NCI-H524 (cell line): ENCODE data around the gene RANBP3.
"Not testable (repeated sequence)": the region's sequence is repeated elsewhere in the genome, so short reads cannot be mapped to it uniquely, and the experiment has no call there.

ENCODE experiments used
- DNase-seq, 2 experiments: peaks; one replicate each; lab custom pipeline; 2025; lab: John Stamatoyannopoulos, UW

The RANBP3 gene

GRCh38 chr19:6007866-6008265 is 29.9 kb upstream of the RANBP3 start:
- DNase-seq: no peak

GRCh38 chr19:6006896-6007295 is 29.0 kb upstream of the RANBP3 start:
- no peak for DNase-seq

DNA sequence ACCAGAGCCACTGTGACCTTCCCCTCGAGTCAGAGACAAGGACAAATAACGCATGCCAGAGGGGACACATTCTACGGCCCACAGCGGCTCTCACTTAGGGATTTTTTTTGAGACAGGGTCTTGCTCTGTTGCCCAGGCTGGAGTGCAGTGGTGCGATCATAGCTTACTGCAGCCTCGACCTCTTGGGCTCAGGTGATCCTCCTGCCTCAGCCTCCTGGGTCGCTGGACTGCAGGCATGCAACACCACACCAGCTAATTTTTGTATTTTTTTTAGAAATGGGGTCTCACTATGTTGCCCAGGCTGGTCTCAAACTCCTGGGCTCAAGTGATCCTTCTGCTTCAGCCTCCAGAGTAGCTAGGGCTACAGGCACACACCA is 28.1 kb upstream of the RANBP3 start:
- not testable (repeated sequence) for DNase-seq

GRCh38 chr19:6005321-6006069 is 27.6 kb upstream of the RANBP3 start:
- DNase-seq: no peak

DNA sequence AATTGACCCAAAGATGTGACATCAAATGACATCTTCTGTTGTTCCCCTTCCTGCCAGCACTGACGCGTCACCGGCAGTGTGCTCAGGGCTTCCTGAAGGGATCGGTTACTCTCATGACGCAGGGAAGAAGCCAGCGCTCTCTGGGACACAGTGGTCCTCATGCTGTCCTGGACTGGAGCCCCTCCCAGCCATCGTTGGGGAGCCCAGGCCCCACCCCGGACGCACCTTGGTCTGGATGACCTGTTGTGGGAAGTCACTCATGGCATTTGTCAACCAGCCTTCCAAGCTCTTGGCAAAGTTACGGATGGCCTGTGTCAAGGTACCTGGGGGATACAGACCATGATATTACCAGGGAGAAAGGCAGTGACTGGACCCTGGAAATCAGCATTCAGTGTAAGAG is 26.0 kb upstream of the RANBP3 start:
- no peak for DNase-seq

- DNase-seq: no peak
Observed at GRCh38 chr19:6002591-6002990, 24.7 kb upstream of the RANBP3 start.

DNA sequence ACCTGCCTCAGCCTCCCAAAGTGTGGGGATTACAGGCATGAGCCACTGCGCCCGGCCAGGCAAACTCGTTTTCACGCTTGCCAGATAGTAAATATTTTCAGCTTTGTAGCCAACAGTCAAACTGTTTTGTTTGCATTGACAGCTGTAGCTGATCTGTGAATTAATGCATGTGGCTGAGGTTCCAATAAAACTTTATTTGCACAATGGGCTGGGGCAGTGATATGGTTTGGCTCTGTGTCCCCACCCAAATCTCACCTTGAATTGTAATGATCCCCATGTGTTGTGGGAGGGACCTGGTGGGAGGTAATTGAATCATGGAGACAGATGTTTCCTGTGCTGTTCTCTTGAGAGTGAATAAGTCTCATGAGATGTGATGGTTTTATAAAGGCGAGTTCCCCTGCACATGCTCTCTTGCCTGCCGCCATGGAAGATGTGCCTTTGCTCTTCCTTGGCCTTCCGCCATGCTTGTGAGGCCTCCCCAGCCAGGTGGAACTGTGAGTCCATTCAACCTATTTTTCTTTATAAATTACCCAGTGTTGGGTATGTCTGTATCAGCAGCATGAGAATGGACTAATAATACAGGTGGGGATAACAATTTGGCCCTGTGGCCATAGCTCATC is 22.4 kb upstream of the RANBP3 start:
- DNase-seq: no peak

DNA sequence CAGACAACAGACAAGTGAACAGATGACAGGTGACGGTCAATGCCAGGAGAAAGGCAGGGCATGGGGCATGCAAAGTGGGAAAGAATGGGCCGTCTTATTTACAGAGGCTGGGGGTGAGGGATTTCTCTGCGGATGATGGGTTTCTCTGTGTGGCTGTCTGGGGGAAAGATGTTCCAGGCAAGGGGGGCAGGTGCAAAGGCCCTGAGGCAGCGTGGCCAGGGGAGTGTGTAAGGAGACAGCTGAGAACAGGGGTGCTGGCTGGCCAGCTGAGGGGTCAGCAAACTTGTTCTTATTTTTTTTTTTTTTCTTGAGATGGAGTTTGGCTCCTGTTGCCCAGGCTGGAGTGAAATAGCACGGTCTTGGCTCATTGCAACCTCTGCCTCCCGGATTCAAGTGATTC is 21.8 kb upstream of the RANBP3 start:
- DNase-seq: no peak

GRCh38 chr19:5997371-5997770 is 19.4 kb upstream of the RANBP3 start:
- no peak for DNase-seq

DNA sequence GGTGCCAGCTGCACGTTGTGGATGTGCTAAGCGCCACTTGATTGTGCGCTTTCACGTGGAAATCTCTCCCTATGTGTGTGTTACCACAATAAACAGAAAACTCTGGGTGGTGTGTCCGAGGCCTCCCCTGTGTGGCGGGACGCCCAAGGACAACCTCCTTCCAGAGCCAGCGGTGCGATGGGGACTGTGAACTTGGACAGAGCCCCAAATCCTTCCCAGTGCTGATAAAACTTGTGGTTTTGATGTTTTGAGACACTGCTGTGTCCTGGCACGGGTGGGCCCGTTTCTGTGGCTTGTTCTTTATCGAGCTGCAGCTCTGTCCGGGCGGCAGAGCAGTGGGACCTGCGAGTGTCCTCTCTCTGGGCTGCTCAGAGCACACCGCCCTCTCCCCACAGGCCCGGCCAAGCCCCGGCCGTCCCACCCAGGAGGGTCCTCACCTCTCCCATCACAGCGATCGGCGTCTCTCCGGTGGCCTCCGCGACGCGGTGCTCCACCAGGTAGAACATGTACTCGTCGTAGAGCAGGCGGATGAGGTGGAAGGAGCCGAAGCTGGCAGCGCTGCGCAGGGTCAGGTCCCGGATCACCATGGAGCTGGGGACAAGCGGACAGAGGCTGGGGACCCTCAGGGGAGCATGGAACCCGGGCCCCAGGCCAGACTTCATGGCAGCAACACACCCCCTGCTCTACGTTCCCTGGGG is 18.8 kb upstream of the RANBP3 start:
- DNase-seq: no peak

- no peak for DNase-seq
Observed at GRCh38 chr19:5996102-5996501, 18.2 kb upstream of the RANBP3 start.

DNA sequence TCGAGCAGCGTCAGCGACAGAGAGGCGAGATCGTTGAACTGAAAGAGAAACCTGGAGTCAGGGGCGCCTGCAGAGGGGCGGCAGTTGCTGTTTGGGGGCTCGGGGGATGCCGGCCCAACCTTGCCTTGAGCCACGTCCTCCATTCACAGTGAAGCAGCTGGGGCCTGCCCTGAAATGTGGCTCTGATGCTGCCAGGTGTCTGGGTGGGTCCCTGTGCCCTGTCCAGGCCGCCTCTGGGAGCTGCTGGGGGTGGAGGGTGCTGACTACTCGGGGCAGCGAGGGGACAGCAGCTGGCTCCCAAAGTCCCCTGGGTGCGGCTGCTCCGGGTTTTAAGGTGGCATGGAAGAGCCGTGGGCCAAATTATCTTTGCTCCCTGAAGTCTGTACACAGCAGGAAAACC is 17.7 kb upstream of the RANBP3 start:
- no peak for DNase-seq

DNA sequence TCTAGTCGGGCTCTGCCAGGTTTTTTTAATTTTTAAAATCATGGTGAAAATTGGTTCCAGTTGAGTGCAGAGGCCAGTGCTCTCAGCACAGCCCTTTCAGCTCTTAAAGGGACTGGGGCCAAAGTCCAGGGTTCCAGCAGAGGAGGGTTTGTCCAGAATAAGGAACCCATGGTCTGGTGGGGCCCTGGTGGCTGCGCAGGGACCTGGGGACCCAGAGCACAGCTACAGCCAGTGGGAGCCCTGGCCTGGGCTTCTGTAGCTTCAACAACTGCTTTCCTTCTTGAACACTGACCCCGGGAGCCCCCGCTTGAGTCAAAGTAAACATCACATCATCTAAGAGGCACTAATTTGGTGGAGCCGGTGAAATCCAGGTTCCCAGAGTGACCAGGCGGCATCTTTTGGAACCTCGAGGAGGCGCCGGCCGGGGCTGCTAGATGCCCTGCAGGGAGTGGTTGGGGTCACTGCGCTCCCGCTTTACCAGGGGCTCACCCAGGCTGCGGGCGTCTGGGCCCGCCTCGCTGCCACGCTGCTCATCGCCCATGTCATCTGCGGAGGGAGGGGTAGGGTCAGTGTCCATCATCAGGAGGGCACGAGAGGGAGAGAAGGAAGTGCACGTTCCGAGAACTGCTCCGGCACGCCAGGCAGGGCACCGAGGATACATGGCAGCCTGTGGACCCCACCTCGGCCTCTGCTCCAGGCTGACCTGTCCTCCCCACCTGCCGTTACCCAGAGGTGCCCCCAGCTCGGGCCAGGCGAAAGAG is 16.6 kb upstream of the RANBP3 start:
- no peak for DNase-seq

GRCh38 chr19:5993648-5994358 is 15.9 kb upstream of the RANBP3 start:
- no peak for DNase-seq

- no peak for DNase-seq
Observed at GRCh38 chr19:5993201-5993600, 15.3 kb upstream of the RANBP3 start.

- no peak for DNase-seq
Observed at GRCh38 chr19:5992756-5993155, 14.8 kb upstream of the RANBP3 start.

DNA sequence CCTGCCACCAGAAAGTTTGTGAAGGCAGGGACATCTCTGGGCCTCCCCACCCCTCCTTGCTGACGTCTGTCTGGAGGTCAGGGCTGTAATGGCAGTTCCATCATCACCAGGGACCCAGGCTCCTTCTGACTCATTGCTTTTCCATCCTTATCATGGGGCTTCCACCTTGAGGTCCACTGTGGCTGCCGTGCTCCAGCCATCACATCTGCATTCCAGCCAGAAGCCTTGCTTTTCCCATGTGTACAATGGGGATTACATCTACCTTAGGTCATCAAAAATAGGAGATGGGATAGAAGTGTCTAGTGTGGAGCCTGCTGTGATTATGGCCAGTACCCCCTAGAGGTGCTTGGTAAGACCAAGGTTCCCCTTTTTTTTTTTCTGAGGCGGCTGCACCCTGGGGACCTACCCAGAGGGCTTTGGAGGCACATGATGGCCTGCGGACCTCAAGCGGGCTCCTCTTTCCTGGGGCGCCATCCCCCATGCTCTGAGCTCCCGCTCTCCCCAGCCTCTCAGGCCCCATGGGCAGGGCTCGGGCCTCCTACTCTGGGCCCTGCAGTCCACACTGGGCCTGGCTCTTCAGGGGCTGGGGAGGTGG is 13.4 kb upstream of the RANBP3 start:
- DNase-seq: no peak

DNA sequence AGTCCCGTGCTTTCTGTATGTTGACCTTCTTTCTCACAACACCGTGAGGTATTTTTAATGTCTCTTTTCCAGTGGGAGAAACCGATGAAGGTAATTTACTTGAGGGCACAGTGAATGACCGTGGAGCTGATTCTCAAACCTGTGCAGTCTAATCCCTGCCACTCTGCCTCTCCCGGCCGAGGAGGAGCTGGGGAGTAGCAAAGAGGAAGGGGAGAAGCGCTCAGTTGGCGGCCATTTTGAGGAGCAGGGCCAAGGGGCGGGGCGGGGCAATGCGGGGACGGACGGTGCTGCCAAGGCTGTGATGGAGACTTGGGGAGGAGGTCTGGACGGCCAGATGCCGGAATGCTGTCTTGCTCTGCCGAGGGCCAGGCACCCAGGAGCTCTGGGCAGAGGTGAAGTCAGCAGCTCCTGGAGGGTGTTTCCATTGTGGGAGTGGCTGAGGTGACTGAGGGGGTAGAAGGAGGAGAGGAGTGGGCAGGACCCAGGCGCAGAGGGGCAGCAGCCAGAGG is 12.4 kb upstream of the RANBP3 start:
- no peak for DNase-seq

- no peak for DNase-seq
Observed at GRCh38 chr19:5989388-5990074, 11.6 kb upstream of the RANBP3 start.

DNA sequence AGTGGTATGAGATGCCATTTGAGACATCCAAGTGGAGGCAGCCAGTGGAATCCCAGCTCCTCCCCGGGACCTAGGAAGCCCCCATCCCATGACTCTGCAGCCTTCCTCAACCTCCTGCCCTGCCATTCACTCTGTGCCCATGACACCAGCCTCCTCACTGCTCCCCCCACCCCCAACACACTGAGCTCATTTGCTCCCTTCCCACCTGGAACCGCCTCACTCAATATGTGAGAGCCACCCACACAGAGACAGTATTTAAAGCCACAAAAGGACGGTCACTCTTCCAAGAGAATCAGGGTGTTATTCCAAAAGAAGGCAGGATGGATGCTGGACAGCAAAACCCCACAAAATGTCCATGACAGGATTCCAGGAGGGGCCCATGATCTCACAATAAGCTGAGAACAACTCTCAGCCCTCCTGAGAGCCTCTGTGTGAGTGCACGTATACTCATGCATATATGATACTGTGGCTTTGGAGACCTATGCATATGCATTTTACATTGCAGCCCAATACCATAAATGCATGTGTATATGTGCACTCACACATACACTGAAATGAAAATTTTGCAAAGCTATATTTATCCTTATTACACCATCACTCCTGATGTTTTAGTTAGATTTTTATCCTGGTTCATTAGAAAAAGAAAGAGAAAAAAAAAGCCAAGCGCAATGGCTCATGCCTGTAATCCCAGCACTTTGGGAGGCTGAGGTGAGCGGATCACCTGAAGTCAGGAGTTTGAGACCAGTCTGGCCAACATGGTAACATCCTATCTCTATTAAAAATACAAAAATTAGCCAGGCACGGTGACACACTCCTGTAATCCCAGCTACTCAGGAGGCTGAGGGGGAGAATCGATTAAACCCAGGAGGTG is 10.8 kb upstream of the RANBP3 start:
- peak in 1 of 2 experiments; percentile 29 for DNase-seq
